SK-N-DZ (cell line): ENCODE measurements around the gene C16orf74.

Source experiments
- DNase-seq: peaks from one replicate; pipeline ENCODE4 v3.0.0-alpha.2; 2015; ENCODE audit warnings: low spot score

The C16orf74 gene

GRCh38 chr16:85696781-85697180 lies 54.1 kb downstream of the C16orf74 start:
- no peak for DNase-seq

DNA sequence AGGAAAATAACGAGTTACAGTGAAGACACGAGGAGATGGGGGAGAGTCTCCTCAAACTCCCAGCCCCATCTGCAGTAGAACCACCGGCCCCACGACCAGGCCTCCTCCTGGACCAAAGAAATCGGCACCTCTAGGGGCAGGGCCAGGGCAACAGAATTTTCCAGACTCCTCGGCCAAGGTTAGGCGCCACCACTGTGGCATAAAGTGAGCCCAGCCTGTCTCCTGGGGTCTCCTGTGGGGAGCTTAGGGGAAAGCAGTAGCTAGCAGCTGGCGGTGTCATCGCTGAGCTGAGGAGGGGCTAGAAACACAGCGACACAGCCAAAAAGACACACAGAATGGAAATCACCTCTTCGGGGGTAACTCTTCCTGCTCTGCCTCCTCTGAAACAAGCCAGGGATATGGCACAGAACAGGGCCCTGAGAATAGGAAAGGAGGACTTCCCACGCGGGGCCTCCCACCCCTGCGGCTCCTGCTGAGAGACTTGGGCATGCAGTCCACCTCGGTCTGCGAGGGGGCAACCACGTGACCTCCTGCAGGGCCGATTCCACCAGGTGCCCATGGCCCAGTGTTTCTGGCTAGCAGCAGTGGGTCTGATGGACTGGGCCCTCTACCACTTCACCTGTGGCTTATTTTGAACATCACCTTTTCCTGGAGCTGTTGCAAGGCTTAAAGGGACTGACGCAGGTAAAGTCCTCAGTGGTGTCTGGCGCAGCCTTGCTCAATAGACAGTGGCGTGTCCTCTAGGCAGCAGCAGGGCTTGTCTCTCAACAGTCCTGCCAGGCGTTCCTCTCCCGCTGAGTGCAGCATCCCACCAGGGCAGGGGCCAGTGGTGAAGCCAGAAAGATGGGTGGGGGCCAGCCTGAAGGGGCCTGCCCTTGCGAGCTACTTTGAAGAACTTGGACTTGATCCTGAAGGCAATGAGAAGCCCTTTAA lies 55.4 kb downstream of the C16orf74 start:
- DNase-seq: no peak

- DNase-seq: peak; percentile 49
Observed at GRCh38 chr16:85690469-85691064, 60.3 kb downstream of the C16orf74 start.

DNA sequence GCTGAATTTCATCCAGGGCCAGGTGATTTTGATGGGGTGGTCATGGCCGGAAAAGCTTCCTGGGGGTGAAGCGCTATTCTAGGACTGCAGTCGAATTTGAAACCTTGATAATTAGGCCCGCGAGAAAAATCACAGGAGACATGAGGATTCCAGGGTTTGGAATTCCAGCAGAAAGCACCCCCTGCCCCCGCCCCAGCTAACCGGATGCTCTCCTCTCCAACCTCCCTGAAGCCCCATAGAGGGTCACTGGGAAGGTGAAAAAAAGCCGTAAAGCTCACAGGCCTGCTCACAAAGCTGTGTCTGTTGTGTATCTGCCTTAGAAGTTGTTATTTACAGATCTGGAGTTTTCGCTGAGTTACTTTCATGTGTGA lies 61.0 kb downstream of the C16orf74 start:
- no peak for DNase-seq

DNA sequence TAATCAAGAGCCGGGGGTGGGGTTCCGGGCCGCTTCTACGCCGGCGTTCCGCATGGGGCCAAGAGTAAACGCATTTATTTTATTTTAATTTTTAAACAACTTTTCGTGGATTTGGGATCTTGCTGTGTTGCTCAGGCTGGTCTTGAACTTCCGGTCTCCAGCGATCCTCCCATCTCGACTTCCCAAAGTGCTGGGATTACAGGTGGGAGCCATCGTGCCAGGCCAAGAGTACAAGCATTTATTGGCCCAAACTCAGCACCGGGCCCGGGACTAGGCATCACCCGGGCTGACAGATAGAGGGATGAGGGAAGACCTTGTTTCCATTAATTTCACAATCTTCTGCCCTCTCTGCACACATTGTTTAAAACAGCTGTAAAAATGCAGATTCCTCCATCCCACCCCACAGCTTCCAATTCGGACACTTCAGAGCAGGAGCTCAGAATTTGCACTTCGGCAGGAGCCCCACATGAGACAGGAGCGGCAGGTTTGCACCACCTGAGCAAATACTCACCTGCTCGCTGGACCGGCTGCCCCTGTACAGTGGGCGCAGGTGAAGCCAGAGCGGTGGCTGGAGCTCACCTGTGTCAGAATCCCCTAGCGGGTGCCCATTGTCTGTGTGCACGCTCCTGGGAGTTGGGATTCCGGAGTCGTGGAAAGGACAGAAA lies 61.5 kb downstream of the C16orf74 start:
- DNase-seq: no peak

DNA sequence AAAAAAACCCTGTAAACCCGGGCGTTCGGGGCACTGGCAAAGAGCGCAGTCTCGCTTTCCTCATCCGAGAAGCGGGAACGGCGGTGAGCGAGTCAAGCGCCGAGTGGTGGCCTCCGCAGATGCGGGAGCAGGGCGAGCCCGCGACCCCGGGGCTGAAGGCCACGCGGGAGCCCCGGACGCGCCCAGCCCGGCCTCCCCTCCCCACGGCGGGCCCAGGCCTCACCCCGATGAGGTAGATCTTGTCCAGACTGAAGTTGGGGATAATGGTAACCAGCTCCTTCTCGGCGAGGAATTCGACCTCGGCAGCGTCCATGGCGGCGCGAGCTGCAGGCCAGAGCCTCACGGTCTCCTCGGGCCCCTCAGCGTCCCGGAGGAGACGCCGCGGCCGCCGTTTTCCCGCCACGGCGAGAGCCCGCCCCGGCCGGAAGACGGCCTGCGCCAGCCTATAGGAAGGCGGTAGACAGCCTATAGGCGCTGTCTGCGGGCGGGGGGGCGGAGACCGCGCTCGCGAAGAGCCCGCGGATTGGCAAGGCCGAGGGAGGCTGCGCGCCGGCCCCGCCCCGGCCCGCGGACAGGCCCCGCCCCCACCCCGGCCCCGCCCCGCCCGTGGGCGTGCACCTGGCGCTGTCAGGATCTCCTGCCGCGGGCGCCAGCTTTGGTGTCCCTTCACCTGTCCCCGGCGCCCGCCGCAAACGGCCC lies 62.2 kb downstream of the C16orf74 start, which contains the start of gene GINS2:
Gene GINS2, minus strand, starts transcription at position 369 of the 699 bp plus-strand sequence. Its CDS starts 56 bp downstream, at position 313.
- peak; percentile 93 for DNase-seq

GRCh38 chr16:85687651-85688471 lies 63.0 kb downstream of the C16orf74 start:
- no peak for DNase-seq

DNA sequence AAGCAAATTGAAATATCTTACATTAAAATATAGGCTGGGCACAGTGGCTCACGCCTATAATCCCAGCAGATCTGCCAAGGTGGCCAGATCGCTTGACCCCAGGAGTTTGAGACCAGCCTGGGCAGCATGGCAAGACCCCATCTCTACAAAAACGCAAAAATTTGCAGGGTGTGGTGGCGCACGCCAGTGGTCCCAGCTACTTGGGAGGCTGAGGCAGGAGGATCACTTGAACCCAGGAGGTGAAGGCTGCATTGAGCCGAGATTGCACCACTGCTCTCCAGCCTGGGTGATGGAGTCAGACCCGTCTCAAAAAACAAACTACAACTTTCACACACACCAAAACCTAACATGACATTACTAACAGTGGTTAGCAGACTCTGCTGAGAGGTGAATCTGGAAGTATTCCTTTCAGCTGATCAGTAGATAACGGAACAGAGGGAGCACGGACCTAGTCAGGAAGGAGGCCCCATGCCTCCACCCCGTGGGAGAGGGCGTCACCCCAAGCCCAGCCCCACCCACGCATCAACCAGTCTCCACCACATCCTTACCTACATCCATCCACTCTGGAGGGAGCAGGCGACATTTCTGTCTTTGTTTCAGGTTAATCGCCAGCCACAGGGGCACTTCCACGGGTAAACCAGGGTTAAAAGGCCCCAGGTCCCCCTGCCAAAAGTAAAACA lies 63.8 kb downstream of the C16orf74 start:
- DNase-seq: no peak

DNA sequence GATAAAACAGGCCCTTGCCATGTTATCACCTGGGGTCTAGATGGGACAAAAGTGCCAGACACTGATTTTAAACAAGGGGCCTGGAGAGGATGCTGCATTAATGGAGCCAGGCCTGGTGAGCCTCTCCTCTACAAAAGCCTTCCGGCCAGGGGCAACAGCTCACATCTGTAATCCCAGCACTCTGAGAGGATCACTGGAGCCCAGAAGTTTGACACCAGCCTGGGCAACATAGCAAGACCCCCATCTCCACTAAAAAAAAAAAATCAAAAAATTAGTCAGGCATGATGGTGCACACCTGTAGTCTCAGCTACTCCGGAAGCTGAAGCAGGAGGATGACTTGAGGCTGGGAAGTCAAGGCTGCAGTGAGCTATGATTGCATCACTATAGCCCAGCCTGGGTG lies 65.6 kb downstream of the C16orf74 start:
- no peak for DNase-seq

DNA sequence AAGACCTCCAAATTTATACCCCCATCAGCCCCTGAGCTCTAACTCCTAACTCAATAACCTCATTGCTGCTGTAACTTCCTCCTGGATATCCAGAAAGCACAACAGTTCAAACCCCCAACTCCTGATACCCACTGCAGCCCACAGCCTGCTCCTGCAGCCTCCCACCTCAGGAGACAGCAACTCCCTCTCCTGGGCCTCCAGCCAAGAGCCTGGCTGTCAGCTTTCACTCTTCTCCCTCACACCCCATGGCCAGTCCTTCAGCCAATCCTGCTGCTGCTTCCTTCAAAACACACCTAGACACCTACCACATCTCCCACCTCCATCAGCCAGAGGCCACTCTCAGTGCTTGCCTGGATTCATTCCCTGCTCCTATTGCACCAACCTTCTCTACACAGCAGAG lies 67.5 kb downstream of the C16orf74 start:
- no peak for DNase-seq

DNA sequence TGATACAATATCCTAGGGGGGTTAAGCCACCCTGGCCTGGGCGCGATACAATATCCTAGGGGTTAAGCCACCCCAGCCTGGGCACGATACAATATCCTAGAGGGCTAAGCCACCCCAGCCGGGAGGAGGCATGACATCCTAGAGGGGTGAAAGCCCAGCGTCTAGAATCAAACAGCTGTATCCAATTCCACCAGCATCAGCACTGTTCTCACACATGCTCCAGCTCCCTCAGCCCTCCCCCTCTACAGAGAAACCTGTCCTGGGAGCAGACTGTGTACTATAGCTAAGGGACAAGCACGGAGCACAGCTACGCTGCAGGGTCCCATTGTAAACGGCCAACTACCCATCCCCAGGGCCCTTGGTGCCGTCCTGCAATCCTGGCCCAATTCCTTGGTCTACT lies 68.4 kb downstream of the C16orf74 start:
- DNase-seq: no peak

DNA sequence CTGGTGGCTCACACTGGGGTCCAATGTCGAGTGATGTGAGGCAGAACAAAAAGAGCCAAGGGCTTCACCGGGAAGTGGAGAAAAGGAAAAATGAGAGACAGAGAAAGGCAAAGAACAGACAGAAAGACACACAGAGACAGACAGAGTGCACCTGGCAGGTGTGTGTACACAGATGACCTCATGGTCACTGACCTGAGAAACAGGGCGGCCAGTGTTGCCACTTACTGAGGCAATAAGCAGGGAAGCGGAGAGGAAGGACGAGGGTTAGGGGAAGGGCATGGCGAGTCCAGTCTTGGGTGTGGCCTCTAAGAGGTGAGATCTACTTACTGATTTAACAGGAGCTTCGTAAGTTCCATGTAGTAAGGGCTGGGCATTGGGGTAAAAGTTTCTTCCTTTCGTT lies 69.6 kb downstream of the C16orf74 start:
- no peak for DNase-seq

DNA sequence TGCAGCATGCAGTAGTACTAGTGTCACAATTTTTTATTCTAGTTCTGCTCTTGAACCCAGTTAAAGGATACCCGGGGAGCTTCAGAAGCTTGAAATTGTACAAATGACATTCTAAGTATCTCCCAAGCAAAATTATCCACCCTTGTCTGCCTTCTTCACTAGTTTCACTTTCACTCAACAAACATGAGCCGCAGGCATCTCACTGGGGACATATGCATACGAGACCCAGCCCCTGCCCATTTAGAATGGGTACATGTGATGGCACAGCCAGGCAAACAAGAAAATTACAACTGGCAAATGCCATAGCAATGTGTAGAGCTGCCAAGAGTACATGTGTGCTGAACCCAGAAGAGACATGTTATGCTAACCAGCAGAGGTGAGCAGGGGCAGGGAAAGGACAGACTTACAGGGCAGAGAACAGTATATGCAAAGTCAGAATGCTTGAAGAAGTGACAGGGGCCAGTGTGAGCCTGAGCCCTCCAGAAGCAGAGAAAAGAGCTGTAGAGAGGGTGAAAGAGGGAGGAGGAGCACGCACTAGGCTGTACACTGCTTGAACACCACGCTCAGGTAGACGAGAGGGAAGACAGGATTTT lies 70.4 kb downstream of the C16orf74 start:
- no peak for DNase-seq

- DNase-seq: no peak
Observed at GRCh38 chr16:85679870-85680269, 71.0 kb downstream of the C16orf74 start.

- no peak for DNase-seq
Observed at GRCh38 chr16:85678821-85679220, 72.1 kb downstream of the C16orf74 start.

DNA sequence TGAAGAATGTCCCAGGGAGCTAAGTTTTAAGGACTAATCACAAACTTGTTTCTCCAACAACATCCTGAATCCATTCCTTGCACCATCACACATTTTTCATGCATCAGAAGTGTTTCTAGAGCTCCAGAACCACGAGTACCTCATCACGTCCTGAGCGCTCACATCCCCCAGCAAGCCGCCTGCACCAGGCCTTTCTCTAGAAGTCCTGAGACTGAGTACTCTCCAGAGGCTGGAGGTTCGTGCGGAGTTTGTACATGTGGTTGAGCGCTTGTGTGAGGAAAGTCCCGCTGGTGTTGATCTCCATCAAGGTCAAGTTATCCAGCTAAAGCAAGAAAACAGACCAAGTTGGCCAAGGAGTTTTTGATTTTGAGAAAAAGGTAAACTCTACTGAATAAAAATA lies 72.9 kb downstream of the C16orf74 start:
- DNase-seq: no peak

- DNase-seq: no peak
Observed at GRCh38 chr16:85677383-85677967, 73.4 kb downstream of the C16orf74 start.

DNA sequence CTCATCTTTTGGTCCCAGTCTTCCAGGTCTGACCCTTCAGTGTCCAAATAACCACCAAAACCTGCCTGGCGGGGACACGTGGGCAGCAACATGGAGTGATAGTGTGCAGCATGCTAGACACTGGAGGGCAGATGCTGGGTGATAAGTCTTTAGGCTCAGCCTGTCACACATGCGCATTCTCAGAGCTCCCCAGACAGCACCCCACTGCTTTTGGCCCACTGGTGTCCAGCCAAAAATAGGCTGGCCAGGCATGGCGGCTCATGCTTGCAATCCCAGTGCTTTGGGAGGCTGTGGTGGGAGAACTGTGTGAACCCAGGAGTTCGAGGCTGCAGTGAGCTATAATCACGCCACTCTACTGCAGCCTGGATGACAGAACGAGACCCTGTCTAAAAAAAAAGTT lies 74.4 kb downstream of the C16orf74 start:
- no peak for DNase-seq

DNA sequence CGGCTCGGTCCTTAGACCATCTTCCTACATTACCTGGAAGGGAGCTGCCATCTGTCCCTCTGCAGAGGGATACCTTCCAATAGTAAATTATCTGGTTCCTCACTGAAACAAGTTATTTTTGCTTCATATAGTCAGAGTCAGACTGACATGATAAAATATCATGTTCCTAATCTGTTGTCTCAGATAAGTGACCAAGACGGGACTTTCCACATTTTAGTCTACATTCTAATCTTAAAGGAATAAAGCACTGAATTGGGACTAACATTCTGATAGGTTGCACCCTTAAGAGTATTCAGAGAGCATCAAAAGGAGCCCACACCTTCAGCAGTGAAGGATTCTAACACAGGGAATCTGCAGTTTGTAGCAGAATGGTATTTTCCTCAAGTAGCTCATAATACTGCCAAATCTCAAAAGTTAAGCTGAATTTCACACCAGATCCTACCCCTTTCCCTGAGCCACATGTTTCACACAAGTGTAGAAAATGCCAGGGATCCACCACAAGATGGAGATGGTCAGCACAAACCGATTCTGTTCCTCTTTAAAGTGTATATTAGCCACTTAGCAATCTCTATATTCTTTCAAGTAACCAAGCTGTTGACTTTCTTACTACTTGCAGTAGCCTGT lies 75.5 kb downstream of the C16orf74 start:
- peak; percentile 48 for DNase-seq
